IPS DF 4.7 (cell line): Measurements from ENCODE around the gene SCGB3A1.

Experiments
- DNase-seq: peaks from one replicate; pipeline ENCODE4 v3.0.0-alpha.2; 2013; ENCODE audit warnings: low spot score; ENCODE audit errors: extremely low read depth

The SCGB3A1 gene

DNA sequence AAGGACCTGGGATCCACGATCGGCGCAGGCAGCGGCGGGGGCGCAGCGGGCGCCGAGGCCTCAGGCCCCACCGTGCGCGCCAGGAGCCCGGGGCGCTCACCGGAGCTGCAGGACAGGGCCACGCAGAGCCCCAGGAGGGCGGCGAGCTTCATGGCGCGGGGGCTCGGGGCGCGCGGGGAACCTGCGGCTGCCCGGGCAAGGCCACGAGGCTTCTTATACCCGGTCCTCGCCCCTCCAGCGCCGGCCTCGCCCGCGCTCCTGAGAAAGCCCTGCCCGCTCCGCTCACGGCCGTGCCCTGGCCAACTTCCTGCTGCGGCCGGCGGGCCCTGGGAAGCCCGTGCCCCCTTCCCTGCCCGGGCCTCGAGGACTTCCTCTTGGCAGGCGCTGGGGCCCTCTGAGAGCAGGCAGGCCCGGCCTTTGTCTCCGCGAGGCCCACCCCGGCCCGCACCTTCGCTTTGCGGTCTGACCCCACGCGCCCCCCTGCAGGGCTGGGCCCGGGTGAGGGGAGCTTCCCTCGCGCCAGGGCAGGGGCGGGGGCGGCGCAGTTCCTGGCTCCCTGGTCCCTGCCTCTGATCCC, at the start of gene SCGB3A1:
SCGB3A1 (minus strand) TSS at position 189 of the 577 bp plus-strand sequence; CDS start at position 152, 37 bp downstream.
- DNase-seq: no peak

DNA sequence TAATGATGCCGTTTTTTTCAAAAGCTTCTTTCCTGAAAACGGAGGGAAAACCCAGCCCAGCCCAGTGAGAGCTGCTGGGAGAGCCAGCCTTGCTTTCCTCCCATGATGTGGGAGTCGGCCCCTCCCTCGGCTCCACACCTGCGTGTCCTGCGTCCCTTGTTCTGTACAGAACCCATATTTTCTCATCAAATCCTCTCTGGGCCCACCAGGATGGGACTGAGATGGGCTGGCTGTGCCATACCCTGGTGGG, 49.2 kb upstream of the SCGB3A1 start:
- no peak for DNase-seq

DNA sequence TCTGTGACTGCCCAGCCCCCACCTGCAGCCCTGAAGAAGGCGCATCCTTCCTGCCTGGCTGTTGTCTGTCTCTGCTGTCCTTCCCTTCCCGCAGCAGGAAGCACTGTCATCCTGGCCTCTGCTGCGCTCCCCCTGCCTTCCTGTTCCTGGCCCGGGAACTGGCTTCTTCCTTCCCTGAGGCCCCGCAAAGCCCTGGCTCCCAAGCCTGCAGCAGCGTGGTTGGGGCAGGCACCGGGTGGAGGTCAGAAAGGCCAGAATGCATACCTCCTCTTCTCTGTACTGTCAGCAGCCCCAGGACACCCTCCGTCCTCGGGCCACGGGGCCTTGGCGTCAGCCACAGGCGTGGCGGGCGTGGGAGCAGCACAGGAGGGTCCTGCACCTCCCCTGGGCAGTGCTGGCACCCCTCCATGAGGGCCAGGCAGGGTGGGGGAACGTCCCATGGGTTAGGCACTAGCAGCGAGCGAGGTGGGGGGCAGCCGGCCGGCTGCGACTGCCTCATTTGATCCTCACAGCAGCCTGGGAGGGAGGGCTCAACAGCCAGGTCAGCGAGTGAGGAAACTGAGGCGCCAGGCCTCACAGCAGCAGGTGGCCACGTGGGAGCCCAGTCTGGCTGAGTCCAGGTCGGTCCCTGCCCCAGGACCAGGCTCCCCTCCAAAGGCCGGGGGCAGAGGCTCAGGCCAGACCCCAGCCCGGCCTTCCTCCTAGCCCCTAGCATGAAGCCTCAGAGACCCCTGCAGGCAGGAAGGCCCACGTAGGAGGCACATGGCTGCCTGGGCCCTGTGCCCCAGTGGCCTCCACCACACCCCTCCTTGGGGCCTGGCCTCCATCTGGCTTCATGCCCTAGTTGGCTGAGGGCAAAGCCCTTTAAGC, 48.7 kb upstream of the SCGB3A1 start:
- no peak for DNase-seq

GRCh38 chr5:180639287-180639686, 48.0 kb upstream of the SCGB3A1 start:
- DNase-seq: no peak

DNA sequence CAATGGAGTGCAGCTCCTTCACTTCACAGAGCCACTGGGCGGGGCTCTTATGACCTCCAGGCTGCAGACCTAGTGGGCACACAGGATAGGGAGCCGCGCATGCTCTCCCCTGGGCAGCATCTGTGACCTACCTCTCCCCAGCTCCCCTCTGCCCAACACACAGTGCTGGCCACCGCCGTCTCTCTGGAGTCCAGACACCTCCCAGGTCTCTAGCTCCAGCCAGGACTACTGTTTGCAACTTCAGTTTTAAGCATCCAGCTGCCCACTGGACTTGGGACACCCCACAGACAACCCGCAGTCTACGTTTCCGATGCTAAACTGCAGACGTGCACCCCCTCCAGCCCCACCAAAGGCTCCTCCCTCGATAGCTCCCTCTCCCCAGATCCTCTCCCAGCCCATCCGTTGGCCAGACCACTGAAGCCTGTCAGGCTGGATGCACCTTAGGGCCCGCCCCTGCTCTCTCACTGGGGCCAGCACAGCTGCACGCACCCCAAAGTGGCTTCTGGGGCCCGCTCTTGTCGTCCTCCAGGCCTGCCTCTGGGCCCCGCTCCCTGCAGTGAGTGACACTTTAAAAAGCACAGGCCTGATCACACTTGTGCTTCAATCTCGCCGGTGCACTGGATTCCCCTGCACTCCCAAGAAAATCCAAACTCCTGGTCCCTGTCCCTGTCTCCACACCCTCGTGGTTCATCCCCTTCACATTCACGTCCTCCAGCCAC, 46.8 kb upstream of the SCGB3A1 start:
- DNase-seq: no peak

GRCh38 chr5:180636403-180637075, 45.2 kb upstream of the SCGB3A1 start:
- DNase-seq: no peak

DNA sequence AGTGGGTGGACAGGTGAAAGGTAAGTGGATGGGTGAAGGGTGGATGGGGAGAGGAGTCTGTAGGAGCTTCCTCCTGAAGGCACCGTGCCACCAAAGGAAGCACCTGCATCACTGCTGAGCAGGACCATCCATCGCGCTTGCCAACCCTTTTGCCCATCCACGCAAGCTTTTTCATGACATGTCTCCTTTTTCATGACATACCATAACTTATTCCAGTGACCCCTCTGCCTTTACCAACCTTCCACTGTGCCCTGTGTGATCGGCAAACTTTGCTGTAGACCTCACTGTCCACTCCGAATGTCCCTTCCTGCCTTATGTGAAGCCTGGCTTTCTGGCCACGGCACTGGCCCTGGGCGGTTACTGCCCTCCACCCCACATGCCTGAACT, 44.7 kb upstream of the SCGB3A1 start:
- DNase-seq: no peak

GRCh38 chr5:180633283-180634177, 42.2 kb upstream of the SCGB3A1 start:
- DNase-seq: no peak

GRCh38 chr5:180632768-180633167, 41.5 kb upstream of the SCGB3A1 start:
- no peak for DNase-seq

- no peak for DNase-seq
These were observed 40.5 kb upstream of the SCGB3A1 start for GRCh38 chr5:180631549-180632383.

- no peak for DNase-seq
These were observed 39.1 kb upstream of the SCGB3A1 start for GRCh38 chr5:180630426-180630825.

GRCh38 chr5:180629831-180630382, 38.6 kb upstream of the SCGB3A1 start:
- DNase-seq: no peak

GRCh38 chr5:180628827-180629750, 37.8 kb upstream of the SCGB3A1 start:
- no peak for DNase-seq

DNA sequence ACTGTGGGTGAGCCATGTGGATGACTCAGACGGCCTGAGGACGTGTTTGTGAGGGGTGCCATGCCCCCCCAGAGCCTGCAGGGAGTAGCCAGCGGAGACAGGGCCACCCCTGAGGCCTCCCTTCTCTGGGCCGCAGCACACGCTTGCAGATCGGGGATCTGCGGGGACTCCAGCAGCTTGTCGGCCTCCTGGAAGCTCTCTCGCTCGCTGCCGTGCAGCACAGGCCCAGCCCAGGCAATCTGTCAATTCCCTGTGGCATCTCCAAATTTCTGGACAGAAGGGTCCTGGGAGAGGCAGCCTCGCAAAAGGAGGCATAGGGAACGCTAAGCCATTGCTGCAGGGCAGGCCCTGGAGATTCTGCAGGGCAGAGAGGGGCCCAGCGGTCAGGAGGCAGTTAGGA, 36.9 kb upstream of the SCGB3A1 start:
- DNase-seq: no peak

DNA sequence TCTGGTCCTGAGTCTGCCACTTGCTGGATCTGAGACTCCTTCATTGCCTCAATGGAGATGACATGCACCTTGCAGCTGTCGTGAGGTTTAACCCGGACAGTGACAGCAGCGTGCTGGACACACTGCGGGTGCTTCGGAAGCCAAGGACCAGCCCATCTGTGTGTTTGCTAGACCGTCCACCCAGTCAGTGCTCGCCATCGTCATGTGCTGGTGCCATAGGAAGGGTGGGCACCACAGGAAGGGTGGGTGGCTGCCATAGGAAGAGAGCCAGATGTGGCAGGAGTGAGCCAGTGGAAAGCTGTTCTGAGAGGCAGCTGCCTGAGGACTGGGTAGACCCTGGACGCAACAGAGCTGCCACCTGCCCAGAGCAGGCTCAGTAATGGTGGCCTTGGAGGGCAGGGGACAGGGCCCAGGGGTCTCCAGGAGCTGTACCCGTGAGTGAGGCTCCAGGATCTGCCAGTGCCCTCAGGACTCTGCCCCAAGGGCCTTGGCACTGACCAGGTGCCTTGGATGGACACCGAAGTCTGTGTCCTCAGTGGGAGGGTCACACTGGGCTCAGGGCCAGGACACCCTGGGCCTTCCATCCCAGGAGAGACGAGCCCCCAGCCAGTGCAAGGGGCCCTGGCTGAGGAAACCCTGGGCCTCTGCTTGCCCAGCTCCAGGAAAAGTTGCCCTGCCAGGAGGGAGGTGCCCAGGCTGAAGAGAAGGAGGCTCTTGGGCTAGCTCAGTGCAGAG, 36.3 kb upstream of the SCGB3A1 start:
- no peak for DNase-seq

DNA sequence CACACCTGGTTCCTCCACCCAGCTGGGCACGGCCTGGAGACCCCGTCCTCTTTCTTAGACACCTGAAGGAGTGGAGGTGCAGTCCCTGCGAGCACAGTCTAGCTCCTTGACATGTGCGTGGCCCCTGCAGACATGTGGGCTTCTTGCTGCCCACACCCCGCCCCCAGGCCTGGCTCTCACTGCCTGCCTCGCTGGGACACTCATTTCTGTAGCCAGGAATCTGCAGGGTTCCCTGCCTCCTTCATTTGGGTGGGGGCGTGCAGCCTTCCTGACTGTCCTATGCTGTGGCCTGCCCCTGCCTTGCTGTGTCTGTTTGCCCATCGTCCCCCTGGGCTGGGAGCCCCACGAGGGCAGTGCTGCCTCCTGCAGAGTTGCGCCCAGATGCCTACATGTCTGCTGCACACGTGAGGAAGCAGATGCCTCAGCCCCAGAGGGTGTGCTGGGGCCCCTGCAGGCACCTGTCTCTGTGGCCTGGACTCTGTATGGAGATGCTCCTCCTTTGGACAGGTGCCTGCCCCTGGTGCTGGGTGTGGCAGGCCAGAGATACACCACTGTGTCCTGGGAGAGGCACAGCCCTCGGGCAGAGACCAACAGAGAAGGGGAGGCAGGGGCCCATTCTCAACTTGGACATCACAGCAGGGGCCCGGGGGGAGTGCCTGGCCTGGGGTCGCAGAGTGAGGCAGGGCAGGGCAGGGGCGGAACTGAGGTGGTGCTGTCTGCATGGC, 35.5 kb upstream of the SCGB3A1 start:
- DNase-seq: no peak
